ENCODE results near the gene LAMA2. TPM values are rescaled to one million over a fixed set of nuclear protein-coding genes. Genes with fewer than 3 reads are reported as not detected.

Gene LAMA2
- polyA plus RNA-seq, 3 donors: not detected

DNA sequence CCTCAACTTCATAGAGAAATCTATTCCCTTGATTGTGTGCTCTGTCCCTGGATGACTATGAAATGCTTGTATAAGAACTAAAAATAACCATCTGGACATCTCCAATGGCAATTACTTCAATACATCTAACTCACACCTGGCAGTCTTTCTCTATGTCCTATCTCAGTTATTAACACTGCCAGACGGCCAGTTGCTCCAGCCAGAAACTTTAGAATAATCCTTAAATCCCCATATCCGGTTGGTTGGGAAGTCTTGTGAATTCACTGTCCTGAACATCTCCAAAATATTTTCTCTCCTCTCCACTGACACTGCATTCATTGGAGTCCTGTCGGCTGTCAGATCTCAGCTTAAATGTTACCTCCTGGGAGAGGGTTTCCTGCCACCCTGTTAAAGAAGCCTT is 12.2 kb upstream of the LAMA2 start:
- Histone ChIP-seq H3K4me2 (replicated peaks; ENCODE audit: extremely low read depth, low read length, poor library complexity, severe bottlenecking) (no peak overlapping the region), H3K9me3 (replicated peaks in 1 of 2; ENCODE audit: control insufficient read depth in 1 of 2, insufficient read depth in 1 of 2, low read length in 2 of 2) (peaks cover 0 to 8% of the 10 kb centered on the region in 2 donors), H3K27ac (ENCODE audit: low read depth in 1 of 2, low read length in 2 of 2) (no peak overlapping the region), H3K9ac (ENCODE audit: insufficient read depth, low read length, poor library complexity, severe bottlenecking) (no peak overlapping the region), H2AFZ (ENCODE audit: insufficient read depth, low read depth, low read length, poor library complexity, severe bottlenecking) (no peak overlapping the region), H4K20me1 (ENCODE audit: insufficient read depth, low read length) (no peaks in the 10 kb centered on the region), H3K79me2 (ENCODE audit: insufficient read depth, low read length) (no peaks in the 10 kb centered on the region), H3K4me1 (ENCODE audit: control insufficient read depth in 1 of 2, insufficient read depth in 2 of 2, low read length in 2 of 2) (no peaks in the 10 kb centered on the region), H3K4me3 (replicated peaks in 1 of 3; ENCODE audit: low read depth in 2 of 3, low read length in 3 of 3) (no peak overlapping the region), H3K27me3 (ENCODE audit: control insufficient read depth in 2 of 2, insufficient read depth in 2 of 2, low read length in 2 of 2) (no peaks in the 10 kb centered on the region), H3K36me3 (replicated peaks in 1 of 2; ENCODE audit: control insufficient read depth in 1 of 2, insufficient read depth in 2 of 2, low read length in 2 of 2) (no peaks in the 10 kb centered on the region)
- intact Hi-C loops (cut with micrococcal nuclease): no loop called here
- DNase-seq: no peak
- no peak overlapping the region for H3K4me3 Mint-ChIP-seq
- H3K36me3 Mint-ChIP-seq: no peaks in the 10 kb centered on the region
- peaks cover 0 to 2% (median 0%) of the 10 kb centered on the region in 3 donors for H3K27me3 Mint-ChIP-seq (ENCODE audit: low read depth in 3 of 3)
- H3K9me3 Mint-ChIP-seq: peaks cover 0 to 5% (median 2%) of the 10 kb centered on the region in 7 donors
- no peaks in the 10 kb centered on the region for H3K4me1 Mint-ChIP-seq
- WGBS (ENCODE audit: insufficient coverage): 86% methylated on average over 1 of the region's 3 CpGs
- H3K27ac Mint-ChIP-seq: no peak overlapping the region
- TF ChIP-seq, protein P1, sequence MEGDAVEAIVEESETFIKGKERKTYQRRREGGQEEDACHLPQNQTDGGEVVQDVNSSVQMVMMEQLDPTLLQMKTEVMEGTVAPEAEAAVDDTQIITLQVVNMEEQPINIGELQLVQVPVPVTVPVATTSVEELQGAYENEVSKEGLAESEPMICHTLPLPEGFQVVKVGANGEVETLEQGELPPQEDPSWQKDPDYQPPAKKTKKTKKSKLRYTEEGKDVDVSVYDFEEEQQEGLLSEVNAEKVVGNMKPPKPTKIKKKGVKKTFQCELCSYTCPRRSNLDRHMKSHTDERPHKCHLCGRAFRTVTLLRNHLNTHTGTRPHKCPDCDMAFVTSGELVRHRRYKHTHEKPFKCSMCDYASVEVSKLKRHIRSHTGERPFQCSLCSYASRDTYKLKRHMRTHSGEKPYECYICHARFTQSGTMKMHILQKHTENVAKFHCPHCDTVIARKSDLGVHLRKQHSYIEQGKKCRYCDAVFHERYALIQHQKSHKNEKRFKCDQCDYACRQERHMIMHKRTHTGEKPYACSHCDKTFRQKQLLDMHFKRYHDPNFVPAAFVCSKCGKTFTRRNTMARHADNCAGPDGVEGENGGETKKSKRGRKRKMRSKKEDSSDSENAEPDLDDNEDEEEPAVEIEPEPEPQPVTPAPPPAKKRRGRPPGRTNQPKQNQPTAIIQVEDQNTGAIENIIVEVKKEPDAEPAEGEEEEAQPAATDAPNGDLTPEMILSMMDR (IDR thresholded peaks at IDR 0.05): no peak

GRCh38 chr6:128874863-128875262 is 8.1 kb upstream of the LAMA2 start:
- intact Hi-C loops (cut with micrococcal nuclease): no loop called here
- H3K9me3 ChIP-seq (replicated peaks in 1 of 2; ENCODE audit: control insufficient read depth in 1 of 2, insufficient read depth in 1 of 2, low read length in 2 of 2): peaks cover 0 to 8% of the 10 kb centered on the region in 2 donors
- no peaks in the 10 kb centered on the region for H3K4me1 Mint-ChIP-seq
- H2AFZ ChIP-seq (ENCODE audit: insufficient read depth, low read depth, low read length, poor library complexity, severe bottlenecking): no peak overlapping the region
- no peak overlapping the region for H3K27ac Mint-ChIP-seq
- no peak overlapping the region for H3K4me2 ChIP-seq (replicated peaks; ENCODE audit: extremely low read depth, low read length, poor library complexity, severe bottlenecking)
- TF ChIP-seq, protein P1 (IDR thresholded peaks at IDR 0.05): no peak
- no peak for DNase-seq
- H3K36me3 Mint-ChIP-seq: no peaks in the 10 kb centered on the region
- H3K4me3 Mint-ChIP-seq: no peak overlapping the region
- H3K27me3 ChIP-seq (ENCODE audit: control insufficient read depth in 2 of 2, insufficient read depth in 2 of 2, low read length in 2 of 2): no peaks in the 10 kb centered on the region
- H3K79me2 ChIP-seq (ENCODE audit: insufficient read depth, low read length): no peaks in the 10 kb centered on the region
- no peak overlapping the region for H3K9ac ChIP-seq (ENCODE audit: insufficient read depth, low read length, poor library complexity, severe bottlenecking)
- no peaks in the 10 kb centered on the region for H3K36me3 ChIP-seq (replicated peaks in 1 of 2; ENCODE audit: control insufficient read depth in 1 of 2, insufficient read depth in 2 of 2, low read length in 2 of 2)
- no peak overlapping the region for H3K27ac ChIP-seq (ENCODE audit: low read depth in 1 of 2, low read length in 2 of 2)
- H3K4me3 ChIP-seq (replicated peaks in 1 of 3; ENCODE audit: low read depth in 2 of 3, low read length in 3 of 3): no peak overlapping the region
- peaks cover 0 to 8% (median 2%) of the 10 kb centered on the region in 7 donors for H3K9me3 Mint-ChIP-seq
- H3K27me3 Mint-ChIP-seq (ENCODE audit: low read depth in 3 of 3): no peaks in the 10 kb centered on the region
- H3K4me1 ChIP-seq (ENCODE audit: control insufficient read depth in 1 of 2, insufficient read depth in 2 of 2, low read length in 2 of 2): no peaks in the 10 kb centered on the region
- H4K20me1 ChIP-seq (ENCODE audit: insufficient read depth, low read length): no peaks in the 10 kb centered on the region
